Measurements from ENCODE around the gene GPBP1.

Gene GPBP1

DNA sequence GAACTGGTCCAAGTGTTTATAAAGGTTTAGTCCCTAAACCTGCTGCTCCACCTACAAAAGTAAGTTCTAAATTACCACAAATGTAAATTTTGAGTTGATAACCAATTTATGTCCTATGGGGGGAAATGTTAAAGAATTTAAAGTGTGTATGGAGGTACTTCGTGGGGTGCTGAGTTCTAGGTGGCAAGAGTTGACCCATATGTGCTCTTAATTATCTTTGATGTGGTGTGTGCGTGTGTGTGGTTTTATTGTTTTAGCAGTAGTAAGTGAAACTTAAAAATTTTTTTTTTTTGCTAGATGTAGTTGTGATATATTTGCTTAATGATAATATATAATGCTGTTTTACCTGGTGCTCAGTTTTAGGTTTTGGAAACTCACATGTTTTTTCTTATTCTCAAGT lies 72.6 kb downstream of the GPBP1 start:
- Histone ChIP-seq H3K4me3 (ENCODE audit: insufficient read depth, low read length, poor library complexity, severe bottlenecking) (no peak overlapping the region), H2AFZ (ENCODE audit: low read depth, low read length, severe bottlenecking) (no peak overlapping the region), H4K20me1 (ENCODE audit: low read depth, low read length) (no peaks in the 10 kb centered on the region), H3K27ac (ENCODE audit: low read depth, low read length) (no peak overlapping the region), H3K9ac (ENCODE audit: low read length) (no peak overlapping the region), H3K36me3 (ENCODE audit: low read length) (peaks cover 41% of the 10 kb centered on the region), H3K27me3 (ENCODE audit: low read length) (no peaks in the 10 kb centered on the region), H3F3A (ENCODE audit: insufficient read depth) (peaks cover 34% of the 10 kb centered on the region), H3K9me2 (replicated peaks; ENCODE audit: insufficient read depth, low read length) (no peaks in the 10 kb centered on the region), H3K4me2 (ENCODE audit: low read depth, low read length, poor library complexity, severe bottlenecking) (no peak overlapping the region), H3K9me3 (ENCODE audit: insufficient read depth, low read length) (no peaks in the 10 kb centered on the region), H3K79me2 (ENCODE audit: insufficient read depth, low read length) (no peaks in the 10 kb centered on the region)
- no peak for TF ChIP-seq EZH2phosphoT487 (conservative IDR thresholded peaks at IDR 0.05; ENCODE audit: low read length)
- TF ChIP-seq, protein P1, sequence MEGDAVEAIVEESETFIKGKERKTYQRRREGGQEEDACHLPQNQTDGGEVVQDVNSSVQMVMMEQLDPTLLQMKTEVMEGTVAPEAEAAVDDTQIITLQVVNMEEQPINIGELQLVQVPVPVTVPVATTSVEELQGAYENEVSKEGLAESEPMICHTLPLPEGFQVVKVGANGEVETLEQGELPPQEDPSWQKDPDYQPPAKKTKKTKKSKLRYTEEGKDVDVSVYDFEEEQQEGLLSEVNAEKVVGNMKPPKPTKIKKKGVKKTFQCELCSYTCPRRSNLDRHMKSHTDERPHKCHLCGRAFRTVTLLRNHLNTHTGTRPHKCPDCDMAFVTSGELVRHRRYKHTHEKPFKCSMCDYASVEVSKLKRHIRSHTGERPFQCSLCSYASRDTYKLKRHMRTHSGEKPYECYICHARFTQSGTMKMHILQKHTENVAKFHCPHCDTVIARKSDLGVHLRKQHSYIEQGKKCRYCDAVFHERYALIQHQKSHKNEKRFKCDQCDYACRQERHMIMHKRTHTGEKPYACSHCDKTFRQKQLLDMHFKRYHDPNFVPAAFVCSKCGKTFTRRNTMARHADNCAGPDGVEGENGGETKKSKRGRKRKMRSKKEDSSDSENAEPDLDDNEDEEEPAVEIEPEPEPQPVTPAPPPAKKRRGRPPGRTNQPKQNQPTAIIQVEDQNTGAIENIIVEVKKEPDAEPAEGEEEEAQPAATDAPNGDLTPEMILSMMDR (IDR thresholded peaks at IDR 0.05; ENCODE audit: insufficient read depth, low read length, poor library complexity, severe bottlenecking): no peak

DNA sequence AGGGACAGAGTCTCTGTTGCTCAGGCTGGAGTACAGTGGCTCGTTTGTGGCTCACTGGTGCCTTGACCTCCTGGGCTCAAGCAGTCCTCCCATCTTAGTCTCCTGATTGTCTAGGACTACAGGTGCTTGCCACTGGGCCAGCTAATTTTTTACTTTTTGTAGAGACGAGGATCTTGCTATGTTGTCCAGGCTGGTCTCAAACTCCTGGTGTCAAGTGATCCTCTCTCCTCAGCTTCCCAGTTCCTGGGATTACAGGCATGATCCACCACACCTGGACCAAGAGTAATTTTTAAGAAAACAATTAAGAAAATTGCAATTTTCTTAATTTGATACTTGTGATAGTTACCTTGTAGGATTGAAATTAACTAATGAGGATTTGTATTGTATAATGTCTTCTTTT lies 73.9 kb downstream of the GPBP1 start:
- H3K9me2 ChIP-seq (replicated peaks; ENCODE audit: insufficient read depth, low read length): no peaks in the 10 kb centered on the region
- no peaks in the 10 kb centered on the region for H3K27me3 ChIP-seq (ENCODE audit: low read length)
- H3K9me3 ChIP-seq (ENCODE audit: insufficient read depth, low read length): no peaks in the 10 kb centered on the region
- H3K9ac ChIP-seq (ENCODE audit: low read length): no peak overlapping the region
- no peak overlapping the region for H3K27ac ChIP-seq (ENCODE audit: low read depth, low read length)
- peaks cover 34% of the 10 kb centered on the region for H3F3A ChIP-seq (ENCODE audit: insufficient read depth)
- H3K36me3 ChIP-seq (ENCODE audit: low read length): peaks cover 44% of the 10 kb centered on the region
- no peak overlapping the region for H2AFZ ChIP-seq (ENCODE audit: low read depth, low read length, severe bottlenecking)
- no peak overlapping the region for H3K4me3 ChIP-seq (ENCODE audit: insufficient read depth, low read length, poor library complexity, severe bottlenecking)
- no peak overlapping the region for H3K4me2 ChIP-seq (ENCODE audit: low read depth, low read length, poor library complexity, severe bottlenecking)
- peaks cover 4% of the 10 kb centered on the region; the same call in 1 of the 2 replicates for H3K79me2 ChIP-seq (ENCODE audit: insufficient read depth, low read length)
- H4K20me1 ChIP-seq (ENCODE audit: low read depth, low read length): no peaks in the 10 kb centered on the region
- TF ChIP-seq, protein P1 (IDR thresholded peaks at IDR 0.05; ENCODE audit: insufficient read depth, low read length, poor library complexity, severe bottlenecking): no peak
- TF ChIP-seq EZH2phosphoT487 (conservative IDR thresholded peaks at IDR 0.05; ENCODE audit: low read length): no peak

DNA sequence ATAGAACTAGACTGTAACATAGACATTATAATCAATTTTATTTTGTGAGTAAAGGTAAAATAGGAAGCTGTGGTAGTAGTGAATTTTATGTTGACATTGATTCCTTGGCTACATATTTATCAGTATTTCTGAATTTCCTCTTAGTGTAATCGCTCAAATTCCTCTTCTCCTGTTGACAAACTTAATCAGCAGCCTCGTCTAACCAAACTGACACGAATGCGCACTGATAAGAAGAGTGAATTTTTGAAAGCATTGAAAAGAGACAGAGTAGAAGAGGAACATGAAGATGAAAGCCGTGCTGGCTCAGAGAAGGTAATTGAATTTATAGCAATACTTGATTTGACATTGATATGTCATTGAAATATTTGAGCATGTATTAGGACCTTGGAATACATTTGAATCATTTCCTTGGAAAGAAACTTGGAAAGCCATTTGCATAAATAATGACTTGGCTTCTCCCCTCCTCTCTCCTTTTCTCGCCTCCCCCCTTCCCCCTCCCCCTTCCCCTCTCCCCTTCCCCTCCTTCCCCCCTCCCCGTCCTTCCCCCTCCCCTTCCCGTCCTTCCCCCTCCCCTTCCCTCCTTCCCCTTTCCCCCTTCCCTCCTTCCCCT lies 75.5 kb downstream of the GPBP1 start:
- H3K4me3 ChIP-seq (ENCODE audit: insufficient read depth, low read length, poor library complexity, severe bottlenecking): no peak overlapping the region
- no peak overlapping the region for H2AFZ ChIP-seq (ENCODE audit: low read depth, low read length, severe bottlenecking)
- peaks cover 51% of the 10 kb centered on the region for H3K36me3 ChIP-seq (ENCODE audit: low read length)
- no peaks in the 10 kb centered on the region for H4K20me1 ChIP-seq (ENCODE audit: low read depth, low read length)
- no peaks in the 10 kb centered on the region for H3K27me3 ChIP-seq (ENCODE audit: low read length)
- H3K9ac ChIP-seq (ENCODE audit: low read length): no peak overlapping the region
- peaks cover 4% of the 10 kb centered on the region; the same call in 1 of the 2 replicates for H3K79me2 ChIP-seq (ENCODE audit: insufficient read depth, low read length)
- H3K4me2 ChIP-seq (ENCODE audit: low read depth, low read length, poor library complexity, severe bottlenecking): no peak overlapping the region
- H3K9me3 ChIP-seq (ENCODE audit: insufficient read depth, low read length): no peaks in the 10 kb centered on the region
- H3K9me2 ChIP-seq (replicated peaks; ENCODE audit: insufficient read depth, low read length): no peaks in the 10 kb centered on the region
- TF ChIP-seq EZH2phosphoT487 (conservative IDR thresholded peaks at IDR 0.05; ENCODE audit: low read length): no peak
- TF ChIP-seq, protein P1 (IDR thresholded peaks at IDR 0.05; ENCODE audit: insufficient read depth, low read length, poor library complexity, severe bottlenecking): no peak
- peaks cover 34% of the 10 kb centered on the region for H3F3A ChIP-seq (ENCODE audit: insufficient read depth)
- H3K27ac ChIP-seq (ENCODE audit: low read depth, low read length): no peak overlapping the region
